Activated naive CD4-positive, alpha-beta T cell treated with anti-CD3 and anti-CD28 coated beads for 36 hours (primary cell): ENCODE results near the gene IGF2. TPM values are rescaled to one million over a fixed set of nuclear protein-coding genes. Genes with fewer than 3 reads are reported as not detected.

Source experiments
- CTCF ChIA-PET: fragments of 350-600 bp; sonication (Branson Sonifier 250); formaldehyde crosslinking; loops from one replicate; lab custom pipeline; 2021; ENCODE audit warnings: antibody characterized with exemption; lab: Charles Lee
- DNase-seq: peaks from one replicate; pipeline ENCODE4 v3.0.0-alpha.2; 2020
- H3K27ac Mint-ChIP-seq: one replicate; pipeline ENCODE4 v1.8.0; 2021; ENCODE audit warnings: mild to moderate bottlenecking, mixed read lengths
- H3K27me3 Mint-ChIP-seq: one replicate; pipeline ENCODE4 v1.8.0; 2021; ENCODE audit warnings: low read depth, mixed read lengths
- H3K36me3 Mint-ChIP-seq: one replicate; pipeline ENCODE4 v1.8.0; 2021; ENCODE audit warnings: low read depth, mixed read lengths
- H3K4me1 Mint-ChIP-seq: one replicate; pipeline ENCODE4 v1.8.0; 2021; ENCODE audit warnings: low read depth, mixed read lengths
- H3K4me3 Mint-ChIP-seq: one replicate; pipeline ENCODE4 v1.8.0; 2021; ENCODE audit warnings: mild to moderate bottlenecking, moderate library complexity, mixed read lengths
- H3K9me3 Mint-ChIP-seq: one replicate; pipeline ENCODE4 v1.8.0; 2021; ENCODE audit warnings: mixed read lengths
- intact Hi-C: fragments of 100-400 bp; cut with micrococcal nuclease; formaldehyde crosslinking; loops from one replicate; pipeline ENCODE4 v1.15.1; 2023
- total RNA-seq, 2 experiments: library from RNA; stranded (reverse); gene quantifications; one replicate each; pipeline ENCODE4 v1.2.3, GENCODE V29; 2021

Gene IGF2
- total RNA-seq, 2 experiments from 2014 or later, result 0.21 to 0.37 TPM

- Mint-ChIP-seq H3K27ac (no peak overlapping the region), H3K4me1 (peaks cover 9% of the 10 kb centered on the region), H3K27me3 (no peaks in the 10 kb centered on the region), H3K4me3 (no peak overlapping the region), H3K36me3 (no peaks in the 10 kb centered on the region), H3K9me3 (no peaks in the 10 kb centered on the region)
- CTCF ChIA-PET, result no interaction called here
- no peak for DNase-seq
- intact Hi-C loops, result loop anchor here (5.0 kb wide), 1 partner anchor 50 kb away; no protein-coding TSS in a partner anchor
These were observed 46.7 kb downstream of the IGF2 start for GRCh38 chr11:2092464-2092910.

GRCh38 chr11:2091786-2092463 lies 47.3 kb downstream of the IGF2 start:
- no peak overlapping the region for H3K4me3 Mint-ChIP-seq
- CTCF ChIA-PET, result no interaction called here
- no peaks in the 10 kb centered on the region for H3K9me3 Mint-ChIP-seq
- no peak overlapping the region for H3K27ac Mint-ChIP-seq
- no peak for DNase-seq
- H3K36me3 Mint-ChIP-seq, result no peaks in the 10 kb centered on the region
- intact Hi-C loops, result loop anchor here (5.0 kb wide), 1 partner anchor 50 kb away; no protein-coding TSS in a partner anchor
- no peaks in the 10 kb centered on the region for H3K27me3 Mint-ChIP-seq
- peaks cover 9% of the 10 kb centered on the region for H3K4me1 Mint-ChIP-seq

GRCh38 chr11:2091112-2091746 lies 48.0 kb downstream of the IGF2 start:
- DNase-seq, result no peak
- intact Hi-C loops, result loop anchor here (5.0 kb wide), 1 partner anchor 51 kb away; no protein-coding TSS in a partner anchor
- CTCF ChIA-PET, result no interaction called here
- H3K9me3 Mint-ChIP-seq, result no peaks in the 10 kb centered on the region
- H3K4me3 Mint-ChIP-seq, result no peak overlapping the region
- no peak overlapping the region for H3K27ac Mint-ChIP-seq
- H3K36me3 Mint-ChIP-seq, result no peaks in the 10 kb centered on the region
- H3K4me1 Mint-ChIP-seq, result peaks cover 9% of the 10 kb centered on the region
- H3K27me3 Mint-ChIP-seq, result no peaks in the 10 kb centered on the region

- H3K27ac Mint-ChIP-seq, result no peak overlapping the region
- H3K27me3 Mint-ChIP-seq, result no peaks in the 10 kb centered on the region
- H3K4me1 Mint-ChIP-seq, result peaks cover 9% of the 10 kb centered on the region
- intact Hi-C loops, result loop anchor here (5.0 kb wide), 1 partner anchor 52 kb away; no protein-coding TSS in a partner anchor
- H3K9me3 Mint-ChIP-seq, result no peaks in the 10 kb centered on the region
- H3K4me3 Mint-ChIP-seq, result no peak overlapping the region
- no peak for DNase-seq
- CTCF ChIA-PET, result no interaction called here
- no peaks in the 10 kb centered on the region for H3K36me3 Mint-ChIP-seq
These were observed 48.7 kb downstream of the IGF2 start for GRCh38 chr11:2090172-2091111.

GRCh38 chr11:2089536-2090165 lies 49.5 kb downstream of the IGF2 start:
- intact Hi-C loops, result loop anchor here (5.0 kb wide), 1 partner anchor 53 kb away; no protein-coding TSS in a partner anchor
- Mint-ChIP-seq H3K9me3 (no peaks in the 10 kb centered on the region), H3K4me1 (peaks cover 9% of the 10 kb centered on the region), H3K27me3 (no peaks in the 10 kb centered on the region), H3K36me3 (no peaks in the 10 kb centered on the region), H3K27ac (no peak overlapping the region), H3K4me3 (no peak overlapping the region)
- peak; percentile 40 for DNase-seq
- CTCF ChIA-PET, result no interaction called here

GRCh38 chr11:2088746-2089535 lies 50.2 kb downstream of the IGF2 start:
- DNase-seq, result no peak
- CTCF ChIA-PET, result no interaction called here
- H3K4me1 Mint-ChIP-seq, result peaks cover 9% of the 10 kb centered on the region
- intact Hi-C loops, result no loop called here
- H3K9me3 Mint-ChIP-seq, result peaks cover 7% of the 10 kb centered on the region
- no peak overlapping the region for H3K4me3 Mint-ChIP-seq
- H3K27me3 Mint-ChIP-seq, result no peaks in the 10 kb centered on the region
- H3K36me3 Mint-ChIP-seq, result no peaks in the 10 kb centered on the region
- H3K27ac Mint-ChIP-seq, result no peak overlapping the region

GRCh38 chr11:2088284-2088683 lies 50.9 kb downstream of the IGF2 start:
- H3K27ac Mint-ChIP-seq, result no peak overlapping the region

GRCh38 chr11:2086239-2087040 lies 52.7 kb downstream of the IGF2 start:
- no peak for DNase-seq
- Mint-ChIP-seq H3K27ac (no peak overlapping the region), H3K4me1 (no peaks in the 10 kb centered on the region), H3K9me3 (peaks cover 9% of the 10 kb centered on the region), H3K4me3 (no peak overlapping the region), H3K36me3 (no peaks in the 10 kb centered on the region), H3K27me3 (no peaks in the 10 kb centered on the region)
- intact Hi-C loops, result no loop called here
- CTCF ChIA-PET, result interaction anchor here (0.7 kb wide), 1 partner anchor 71 kb away, joined by 3 read pairs; no protein-coding TSS in a partner anchor

More at GRCh38 chr11:2088284-2088683, 50.9 kb downstream of the IGF2 start:
- Mint-ChIP-seq H3K9me3 (peaks cover 9% of the 10 kb centered on the region), H3K4me3 (no peak overlapping the region), H3K27me3 (no peaks in the 10 kb centered on the region), H3K4me1 (peaks cover 6% of the 10 kb centered on the region), H3K36me3 (no peaks in the 10 kb centered on the region)
- CTCF ChIA-PET, result no interaction called here
- DNase-seq, result no peak
- intact Hi-C loops, result no loop called here

GRCh38 chr11:2085251-2086066 lies 53.7 kb downstream of the IGF2 start:
- H3K4me3 Mint-ChIP-seq, result no peak overlapping the region
- no peaks in the 10 kb centered on the region for H3K27me3 Mint-ChIP-seq
- intact Hi-C loops, result no loop called here
- no peaks in the 10 kb centered on the region for H3K36me3 Mint-ChIP-seq
- no peak for DNase-seq
- peaks cover 9% of the 10 kb centered on the region for H3K9me3 Mint-ChIP-seq
- H3K27ac Mint-ChIP-seq, result no peak overlapping the region
- H3K4me1 Mint-ChIP-seq, result no peaks in the 10 kb centered on the region
- CTCF ChIA-PET, result no interaction called here

GRCh38 chr11:2084721-2085120 lies 54.5 kb downstream of the IGF2 start:
- intact Hi-C loops, result no loop called here
- Mint-ChIP-seq H3K27me3 (no peaks in the 10 kb centered on the region), H3K4me3 (no peak overlapping the region), H3K36me3 (no peaks in the 10 kb centered on the region), H3K27ac (no peak overlapping the region), H3K9me3 (peaks cover 9% of the 10 kb centered on the region), H3K4me1 (no peaks in the 10 kb centered on the region)
- DNase-seq, result no peak
- CTCF ChIA-PET, result no interaction called here
